DLD1 (cell line): ENCODE measurements around the gene BRK1.
"Not testable (repeated sequence)": the region's sequence is repeated elsewhere in the genome, so short reads cannot be mapped to it uniquely, and the experiment has no call there.

Experiments used
- in situ Hi-C: cut with HindIII; loops from 2 replicates; pipeline ENCODE4 v1.10.0; 2017; ENCODE audit warnings: low sequenced_read_pairs

Gene BRK1

DNA sequence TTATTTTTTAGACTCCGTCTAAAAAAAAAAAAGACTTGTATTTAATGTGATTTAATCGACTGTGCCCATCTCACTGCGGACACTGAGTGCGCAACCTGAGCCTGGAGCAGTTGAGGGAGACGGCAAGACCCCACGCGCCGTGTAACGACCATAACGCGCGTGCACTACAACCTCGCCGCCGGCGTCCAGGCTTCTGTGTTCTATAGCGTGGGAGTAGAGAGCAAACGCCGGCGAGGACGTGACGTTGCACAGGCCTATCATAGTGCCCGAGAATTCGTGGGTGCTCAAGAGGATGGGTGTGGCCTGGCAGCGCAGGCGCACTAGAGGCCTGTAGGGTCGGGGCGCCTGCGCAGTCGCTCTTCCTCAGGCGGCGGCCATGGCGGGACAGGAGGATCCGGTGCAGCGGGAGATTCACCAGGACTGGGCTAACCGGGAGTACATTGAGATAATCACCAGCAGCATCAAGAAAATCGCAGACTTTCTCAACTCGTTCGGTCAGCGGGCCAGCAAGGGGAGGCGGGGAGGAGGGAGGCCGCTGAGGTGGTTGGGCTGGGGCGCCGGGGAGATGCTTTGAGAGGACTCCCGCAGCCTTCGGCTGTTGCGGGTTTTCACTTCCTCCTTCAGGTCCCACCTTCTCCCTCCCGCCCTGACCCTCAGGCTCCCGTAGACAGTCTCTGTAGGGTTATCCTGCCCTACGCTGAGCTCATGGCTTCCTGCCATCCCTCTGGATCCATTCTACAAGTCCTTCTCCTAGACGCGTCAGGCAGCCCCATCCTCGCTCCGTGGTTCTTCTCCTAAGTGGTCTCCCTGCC is at the start of gene BRK1:
BRK1 (plus strand) TSS at position 350 of the 812 bp plus-strand sequence; CDS start at position 377, 27 bp downstream.
- in situ Hi-C loops, result no loop called here

DNA sequence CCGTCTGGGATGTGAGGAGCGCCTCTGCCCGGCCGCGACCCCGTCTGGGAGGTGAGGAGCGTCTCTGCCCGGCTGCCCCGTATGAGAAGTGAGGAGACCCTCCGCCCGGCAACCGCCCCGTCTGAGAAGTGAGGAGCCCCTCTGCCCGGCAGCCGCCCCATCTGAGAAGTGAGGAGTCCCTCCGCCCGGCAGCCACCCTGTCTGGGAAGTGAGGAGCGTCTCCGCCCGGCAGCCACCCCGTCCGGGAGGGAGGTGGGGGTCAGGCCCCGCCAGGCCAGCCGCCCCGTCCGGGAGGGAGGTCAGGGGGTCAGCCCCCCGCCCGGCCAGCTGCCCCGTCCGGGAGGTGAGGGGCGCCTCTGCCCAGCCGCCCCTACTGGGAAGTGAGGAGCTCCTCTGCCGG is 45.4 kb upstream of the BRK1 start:
- in situ Hi-C loops, result not testable (repeated sequence)

DNA sequence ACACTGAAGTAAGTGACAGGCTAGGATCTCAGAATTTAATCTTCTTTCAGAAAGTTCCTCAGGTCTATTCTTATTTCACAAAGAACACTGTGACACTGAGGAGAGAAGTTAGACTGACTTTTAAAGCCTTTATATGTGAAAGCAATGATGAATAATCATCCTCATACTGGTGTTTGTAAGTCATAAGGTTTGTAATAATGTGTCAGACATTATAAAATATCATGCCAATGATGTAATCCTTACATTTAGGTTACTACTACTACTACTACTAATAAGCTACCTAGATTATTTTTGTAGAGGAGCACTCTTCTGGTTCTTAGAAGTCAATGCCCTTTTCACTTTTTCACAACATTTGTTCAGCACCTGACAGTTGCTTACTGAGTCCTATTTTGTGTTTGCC is 40.8 kb upstream of the BRK1 start:
- in situ Hi-C loops, result no loop called here

DNA sequence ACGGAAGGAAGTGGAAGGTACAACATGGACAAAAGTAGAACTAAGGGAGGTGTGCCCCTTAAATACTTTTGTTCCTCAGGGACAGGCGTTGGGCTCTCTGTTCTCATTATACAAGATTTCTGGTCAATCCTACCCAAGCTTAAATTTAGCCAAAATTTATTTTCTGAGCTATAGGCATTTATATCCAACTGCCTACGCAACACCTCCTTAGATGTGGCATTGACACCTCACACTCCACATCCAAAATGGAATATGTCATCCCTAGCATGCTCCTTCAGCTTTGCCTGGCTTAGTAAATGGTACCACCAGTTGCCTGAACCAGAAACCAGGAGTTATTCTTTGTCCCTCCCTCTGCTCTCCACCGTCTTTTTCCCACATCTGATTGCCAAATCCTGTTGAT is 33.6 kb upstream of the BRK1 start:
- in situ Hi-C loops, result no loop called here

DNA sequence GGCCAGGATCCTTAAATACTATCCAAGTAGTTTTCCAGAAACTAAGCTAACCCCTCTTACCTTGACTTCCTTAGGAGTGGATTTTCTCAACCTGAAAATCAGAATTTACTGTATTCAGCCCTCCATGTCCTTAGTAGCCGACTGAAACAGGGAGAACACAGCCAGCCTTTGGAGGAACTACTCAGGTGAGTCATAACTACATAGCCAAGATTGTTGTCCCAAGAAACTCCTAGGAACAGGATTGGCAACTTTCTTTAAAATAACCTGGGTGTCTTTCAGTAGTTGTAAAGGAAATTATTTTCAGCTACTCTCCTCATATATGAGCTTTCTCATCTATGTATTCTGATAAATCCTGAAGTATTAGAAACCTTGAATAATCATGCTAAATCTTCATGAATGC is 29.7 kb upstream of the BRK1 start:
- in situ Hi-C loops, result no loop called here

DNA sequence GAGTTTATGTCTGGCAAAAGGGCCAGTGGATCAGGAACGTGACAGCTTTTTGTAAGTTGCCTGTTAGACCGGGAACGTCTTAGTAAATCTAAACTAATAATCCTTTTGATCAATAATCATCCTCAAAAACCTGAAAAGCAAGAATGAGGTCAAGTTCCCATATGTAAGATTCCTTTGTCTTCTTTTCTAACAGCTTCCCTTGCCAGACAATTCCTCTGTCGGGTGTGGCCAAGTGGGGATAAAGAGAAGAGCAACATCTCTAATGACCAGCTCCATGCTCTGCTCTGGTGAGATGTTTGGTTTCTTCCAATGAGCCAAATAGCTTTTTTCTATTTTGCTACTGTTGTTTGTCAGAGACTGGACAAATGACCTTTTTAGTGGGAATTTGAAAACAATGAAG is 27.2 kb upstream of the BRK1 start:
- in situ Hi-C loops, result no loop called here

DNA sequence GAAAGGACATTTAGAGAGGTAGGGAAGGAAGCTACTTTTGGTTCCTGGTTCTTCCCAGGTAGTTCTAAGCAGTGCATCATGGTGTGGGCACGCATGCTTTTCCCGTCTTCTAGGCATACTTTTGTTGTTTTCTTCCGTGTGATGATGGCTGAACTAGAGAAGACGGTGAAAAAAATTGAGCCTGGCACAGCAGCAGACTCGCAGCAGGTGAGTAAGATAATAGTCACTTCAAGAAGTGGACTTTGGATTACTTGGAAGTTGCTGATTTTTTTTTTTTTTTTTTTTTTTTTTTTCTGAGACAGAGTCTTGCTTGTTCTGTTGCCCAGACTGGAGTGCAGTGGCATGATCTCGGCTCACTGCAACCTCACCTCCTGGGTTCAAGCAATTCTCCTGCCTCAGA is 25.3 kb upstream of the BRK1 start:
- in situ Hi-C loops, result no loop called here

DNA sequence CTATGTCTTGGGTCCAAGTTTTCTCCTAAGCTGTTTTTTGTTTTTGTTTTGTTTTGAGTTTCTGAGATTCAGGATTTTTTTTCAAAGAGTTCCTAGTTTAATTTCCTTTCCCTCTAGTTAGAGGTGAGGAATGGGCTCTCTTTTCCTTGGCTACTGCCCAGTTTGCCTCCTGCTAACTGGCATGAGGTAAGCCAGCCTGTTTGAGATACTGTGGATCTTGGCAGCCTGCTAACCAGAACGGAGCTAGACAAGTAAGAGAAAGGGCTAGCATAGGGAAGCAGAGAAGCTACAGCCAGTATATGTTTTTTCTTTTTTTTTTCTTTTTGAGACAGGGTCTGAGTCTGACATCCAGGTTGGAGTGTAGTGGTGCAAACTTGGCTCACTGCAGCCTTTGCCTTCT is 24.7 kb upstream of the BRK1 start:
- in situ Hi-C loops, result not testable (repeated sequence)

DNA sequence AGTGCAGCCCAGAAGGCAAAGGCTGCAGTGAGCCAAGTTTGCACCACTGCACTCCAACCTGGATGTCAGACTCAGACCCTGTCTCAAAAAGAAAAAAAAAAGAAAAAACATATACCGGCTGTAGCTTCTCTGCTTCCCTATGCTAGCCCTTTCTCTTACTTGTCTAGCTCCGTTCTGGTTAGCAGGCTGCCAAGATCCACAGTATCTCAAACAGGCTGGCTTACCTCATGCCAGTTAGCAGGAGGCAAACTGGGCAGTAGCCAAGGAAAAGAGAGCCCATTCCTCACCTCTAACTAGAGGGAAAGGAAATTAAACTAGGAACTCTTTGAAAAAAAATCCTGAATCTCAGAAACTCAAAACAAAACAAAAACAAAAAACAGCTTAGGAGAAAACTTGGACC is 24.1 kb upstream of the BRK1 start:
- in situ Hi-C loops, result not testable (repeated sequence)

DNA sequence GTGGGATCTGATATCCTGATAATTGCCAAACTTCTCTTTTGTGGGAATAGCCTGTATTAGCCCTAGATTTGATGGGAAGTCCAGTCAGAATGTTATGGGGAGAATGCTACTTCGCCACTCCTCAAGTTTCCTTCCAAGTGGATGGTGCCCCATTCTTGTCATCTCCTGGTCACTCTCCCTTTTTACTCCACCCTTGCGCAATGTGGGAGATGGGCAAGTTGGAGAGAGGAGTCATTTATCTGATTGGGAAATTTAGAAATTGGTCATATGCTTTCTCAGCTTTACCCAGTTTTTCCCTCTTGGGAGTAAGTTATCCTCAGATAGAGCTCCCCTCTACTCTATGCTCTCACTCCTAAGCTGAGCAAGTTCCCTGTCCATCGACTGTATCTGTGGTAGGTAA is 21.8 kb upstream of the BRK1 start:
- in situ Hi-C loops, result no loop called here

DNA sequence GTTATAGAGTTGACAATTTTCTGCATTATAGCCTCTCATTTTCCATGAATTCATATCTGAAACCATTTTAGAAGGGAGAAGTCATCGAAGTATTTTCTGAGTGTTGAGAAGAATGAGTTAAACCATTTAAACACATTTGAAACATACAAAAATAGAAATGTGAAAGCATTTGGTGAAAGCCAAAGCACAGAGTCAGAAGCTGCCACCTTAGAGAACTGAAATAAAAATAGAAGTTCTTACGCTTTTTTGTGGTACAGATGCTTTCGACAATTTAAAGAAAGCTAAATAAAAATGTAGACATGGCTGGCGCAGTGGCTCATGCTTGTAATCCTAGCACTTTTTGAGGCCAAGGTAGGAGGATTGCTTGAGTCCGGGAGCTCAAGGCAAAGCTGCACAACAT is 16.4 kb upstream of the BRK1 start:
- in situ Hi-C loops, result no loop called here

DNA sequence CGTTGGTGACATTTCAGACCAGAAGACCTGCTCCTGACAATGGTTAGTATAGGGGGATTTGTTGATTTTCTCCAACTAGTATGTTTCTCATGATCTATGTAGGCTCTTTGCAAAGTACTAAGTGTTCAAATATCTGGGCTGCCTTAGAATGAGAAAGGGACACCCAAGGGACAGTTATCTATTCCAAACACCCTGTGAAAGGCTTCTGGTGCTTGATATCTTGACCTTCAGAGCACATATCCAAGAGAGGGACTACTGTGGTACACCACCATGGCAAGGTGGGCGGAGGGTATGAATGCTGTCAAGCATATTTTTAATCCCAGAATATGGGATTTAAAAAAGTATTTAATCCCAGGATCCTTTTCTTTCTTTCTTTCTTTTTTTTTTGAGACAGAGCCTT is 8.6 kb upstream of the BRK1 start:
- in situ Hi-C loops, result no loop called here

DNA sequence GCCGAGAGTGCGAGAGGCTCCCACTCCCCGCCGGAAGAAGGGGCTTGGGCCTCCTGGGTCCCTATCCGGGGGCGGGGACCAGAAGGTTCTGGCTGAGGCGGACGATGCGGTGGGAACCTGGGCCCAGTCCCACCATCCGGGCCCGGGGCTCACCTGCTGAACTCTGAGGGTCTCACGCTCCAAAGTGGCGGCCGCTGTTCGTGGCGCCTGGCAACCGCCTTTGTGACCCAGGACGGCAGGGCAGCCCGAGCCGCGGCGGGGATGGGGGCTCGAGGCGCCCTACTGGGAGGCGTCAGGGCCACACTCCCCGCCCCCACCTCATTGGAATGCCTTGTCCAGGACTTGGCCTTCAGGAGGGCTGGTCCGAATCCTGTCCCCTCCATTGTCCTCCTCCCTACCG is 7.4 kb upstream of the BRK1 start, which contains the start of gene FANCD2OS:
FANCD2OS (minus strand) TSS at position 165 of the 400 bp plus-strand sequence. CDS start 3,481 bp downstream, outside the sequence.
- in situ Hi-C loops, result no loop called here

DNA sequence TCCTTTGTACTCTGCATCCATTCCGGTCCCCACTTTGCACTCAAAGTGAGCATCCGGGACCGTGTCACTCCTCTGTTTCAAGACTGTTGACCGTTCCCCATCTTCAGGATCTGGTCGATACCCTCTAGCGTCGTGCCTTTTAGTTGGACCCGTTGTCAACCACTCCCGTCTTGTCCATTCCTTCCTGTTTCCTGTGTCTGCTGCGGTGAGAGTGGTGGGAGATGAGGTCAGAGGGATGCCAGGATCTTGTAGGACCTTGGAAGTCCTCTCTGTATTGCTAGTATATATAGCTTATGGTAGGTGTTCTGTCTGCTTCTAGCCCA is 624 bp downstream of the BRK1 start:
- in situ Hi-C loops, result no loop called here

DNA sequence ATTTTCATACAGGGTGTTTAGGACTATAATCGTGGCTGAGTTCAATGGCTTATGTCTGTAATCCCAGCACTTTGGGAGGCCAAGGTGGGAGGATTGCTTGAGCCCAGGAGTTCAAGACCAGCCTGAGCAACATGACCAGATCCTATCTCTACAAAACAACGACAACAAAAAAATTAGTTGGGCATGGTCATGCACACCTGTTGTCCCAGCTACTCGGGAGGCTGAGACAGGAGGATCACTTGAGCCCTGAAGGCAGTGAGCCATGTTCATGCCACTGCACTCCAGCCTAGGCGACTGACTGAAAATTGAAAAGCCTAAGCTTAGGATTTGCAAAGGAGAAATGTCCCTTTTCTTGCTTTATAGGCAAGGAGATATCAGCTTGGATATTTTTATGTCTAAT is 1.5 kb downstream of the BRK1 start:
- in situ Hi-C loops, result no loop called here

DNA sequence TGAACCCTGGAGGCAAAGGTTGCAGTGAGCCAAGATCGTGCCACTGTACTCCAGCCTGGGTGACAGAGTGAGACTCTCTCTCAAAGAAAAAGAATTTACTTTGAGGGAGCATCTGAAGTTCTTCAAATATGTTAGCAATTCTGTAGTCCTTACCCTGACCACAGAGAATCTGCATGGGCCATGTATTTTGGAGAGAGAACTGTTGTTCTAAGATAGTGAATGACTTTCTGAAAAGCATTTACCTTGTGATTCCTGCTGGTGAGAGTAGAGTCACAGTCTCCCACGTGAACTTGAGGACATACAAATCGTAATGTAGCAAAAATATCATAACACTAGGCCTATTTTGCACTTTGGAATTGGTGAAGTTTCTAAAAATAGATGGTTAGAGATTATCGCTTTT is 3.9 kb downstream of the BRK1 start:
- in situ Hi-C loops, result no loop called here

DNA sequence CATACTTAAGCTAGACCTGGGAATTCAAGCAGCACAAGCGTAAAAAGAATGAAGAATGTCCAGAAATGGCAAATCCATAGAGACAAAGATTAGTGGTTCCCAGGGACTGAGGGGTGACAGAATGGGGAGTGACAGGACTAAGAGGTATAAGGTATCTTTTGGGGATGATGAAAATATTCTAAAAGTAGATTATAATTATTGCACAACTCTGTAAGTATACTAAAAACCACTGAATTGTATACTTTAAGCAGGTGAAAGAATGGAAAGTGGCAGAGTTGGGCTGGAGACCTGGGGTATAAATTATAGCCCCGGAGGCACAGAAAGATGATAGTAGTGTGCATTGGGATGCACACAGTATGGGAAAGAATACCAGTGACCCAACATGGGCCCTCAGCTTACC is 5.6 kb downstream of the BRK1 start:
- in situ Hi-C loops, result no loop called here

DNA sequence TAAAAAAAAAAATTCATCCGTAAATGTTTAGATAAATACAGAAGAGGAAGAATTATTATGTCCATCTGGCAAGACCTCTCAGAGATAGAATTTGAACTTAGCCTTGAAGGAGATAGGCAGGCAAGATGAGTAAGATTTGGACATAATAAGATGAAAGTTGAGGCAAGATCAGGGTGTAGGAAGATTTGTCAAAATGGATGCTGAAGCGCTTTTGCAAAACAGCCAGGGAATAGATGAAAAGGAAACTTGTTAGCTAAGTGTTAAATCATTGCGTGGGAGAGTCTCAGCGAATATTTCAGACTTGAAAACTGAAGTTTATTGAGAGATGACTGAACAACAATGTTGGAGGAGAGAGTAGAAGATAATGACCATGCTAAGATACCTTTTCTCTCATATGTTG is 7.2 kb downstream of the BRK1 start:
- in situ Hi-C loops, result no loop called here

DNA sequence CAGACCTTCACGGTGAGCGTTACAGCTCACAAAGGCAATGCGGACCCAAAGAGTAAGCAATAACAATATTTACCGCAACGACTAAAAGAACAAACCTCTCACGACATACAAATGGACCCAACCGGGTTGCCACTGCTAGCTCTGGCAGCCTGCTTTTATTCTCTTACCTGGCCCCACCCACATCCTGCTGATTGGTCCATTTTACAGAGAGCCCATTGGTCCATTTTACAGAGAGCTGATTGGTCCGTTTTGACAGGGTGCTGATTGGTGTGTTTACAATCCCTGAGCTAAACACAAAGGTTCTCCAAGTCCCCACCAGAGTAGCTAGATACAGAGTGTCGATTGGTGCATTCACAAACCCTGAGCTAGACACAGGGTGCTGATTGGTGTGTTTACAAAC is 20.4 kb downstream of the BRK1 start:
- in situ Hi-C loops, result not testable (repeated sequence)

DNA sequence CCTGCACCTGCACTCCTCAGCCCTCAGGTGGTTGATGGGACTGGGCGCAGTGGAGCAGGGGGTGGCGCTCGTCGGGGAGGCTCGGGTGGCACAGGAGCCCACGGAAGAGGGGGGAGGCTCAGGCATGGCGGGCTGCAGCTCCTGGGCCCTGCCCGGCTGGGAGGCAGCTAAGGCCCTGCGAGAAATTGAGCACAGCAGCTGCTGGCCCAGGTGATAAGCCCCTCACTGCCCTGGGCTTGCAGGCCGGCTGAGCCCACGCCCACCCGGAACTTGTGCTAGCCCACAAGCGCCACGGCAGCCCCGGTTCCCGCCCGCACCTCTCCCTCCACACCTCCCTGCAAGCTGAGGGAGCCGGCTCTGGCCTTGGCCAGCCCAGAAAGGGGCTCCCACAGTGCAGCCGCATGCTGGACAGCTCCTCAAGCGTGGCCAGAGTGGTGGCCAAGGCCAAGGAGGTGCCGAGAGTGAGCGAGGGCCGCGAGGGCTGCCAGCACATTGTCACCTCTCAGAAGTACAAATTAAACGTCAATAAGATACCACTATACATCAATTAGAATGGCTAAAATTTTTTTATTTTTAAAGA is 21.0 kb downstream of the BRK1 start:
- in situ Hi-C loops, result no loop called here

DNA sequence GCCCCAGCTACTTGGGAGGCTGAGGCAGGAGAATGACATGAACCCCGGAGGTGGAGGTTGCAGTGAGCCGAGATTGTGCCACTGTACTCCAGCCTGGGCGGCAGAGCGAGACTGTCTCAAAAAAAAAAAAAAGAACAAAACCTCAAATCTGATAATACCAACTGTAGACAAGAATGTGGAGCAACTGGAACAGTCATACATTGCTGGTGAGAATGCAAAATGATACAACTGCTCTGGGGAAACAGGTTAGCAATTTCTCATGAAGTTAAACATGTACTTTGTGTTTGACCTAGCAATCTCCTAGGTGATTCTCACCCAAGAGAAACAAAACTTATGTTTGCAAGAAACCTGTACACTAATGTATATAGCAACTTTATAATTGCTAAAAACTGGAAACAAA is 21.7 kb downstream of the BRK1 start:
- in situ Hi-C loops, result no loop called here

DNA sequence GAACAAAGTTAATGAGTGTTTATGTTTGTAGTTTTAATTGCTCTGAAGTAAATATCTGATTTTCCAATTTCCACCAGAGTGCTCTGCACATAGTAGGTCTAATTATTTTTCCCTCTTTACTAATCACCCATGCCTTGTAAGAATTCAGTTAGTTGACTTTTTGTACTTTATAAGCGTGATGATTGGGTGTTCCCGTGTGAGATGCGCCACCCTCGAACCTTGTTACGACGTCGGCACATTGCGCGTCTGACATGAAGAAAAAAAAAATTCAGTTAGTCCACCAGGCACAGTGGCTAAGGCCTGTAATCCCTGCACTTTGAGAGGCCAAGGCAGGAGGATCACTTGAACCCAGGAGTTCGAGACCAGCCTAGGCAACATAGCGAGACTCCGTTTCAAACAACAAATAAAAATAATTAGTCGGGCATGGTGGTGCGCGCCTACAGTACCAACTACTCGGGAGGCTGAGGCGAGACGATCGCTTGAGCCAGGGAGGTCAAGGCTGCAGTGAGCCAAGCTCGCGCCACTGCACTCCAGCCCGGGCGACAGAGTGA is 25.6 kb downstream of the BRK1 start:
- in situ Hi-C loops, result no loop called here
